Activated T-cell treated with anti-CD3 and anti-CD28 coated beads, Interleukin-2, amount 50 U/mL, for 1 hour (primary cell): ENCODE results near the gene ME3.
A peak's percentile ranks its signal among the peaks of the same experiment; 100 is the strongest.

Experiments used
- DNase-seq: peaks from one replicate; pipeline ENCODE4 v3.0.0-alpha.2; 2020

ME3 gene

DNA sequence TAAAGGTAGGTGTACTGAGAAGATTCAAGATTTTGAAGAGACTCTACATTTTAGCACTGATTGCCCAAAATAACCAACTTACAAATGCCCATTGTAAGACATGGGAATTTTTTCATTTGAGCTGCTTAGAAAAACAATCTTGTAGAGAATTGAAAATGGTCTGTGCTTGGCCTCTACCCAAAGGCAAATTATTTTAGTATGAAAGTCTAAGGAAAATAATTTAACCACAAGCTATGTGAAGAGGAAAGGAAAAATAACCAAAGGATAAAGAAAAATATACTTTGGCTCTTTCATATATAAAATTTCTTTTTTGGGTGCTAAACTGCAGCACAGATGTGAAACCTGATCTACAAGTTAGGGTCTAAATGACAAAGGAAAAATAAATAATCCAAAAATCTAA is 54.9 kb downstream of the ME3 start:
- DNase-seq = no peak

DNA sequence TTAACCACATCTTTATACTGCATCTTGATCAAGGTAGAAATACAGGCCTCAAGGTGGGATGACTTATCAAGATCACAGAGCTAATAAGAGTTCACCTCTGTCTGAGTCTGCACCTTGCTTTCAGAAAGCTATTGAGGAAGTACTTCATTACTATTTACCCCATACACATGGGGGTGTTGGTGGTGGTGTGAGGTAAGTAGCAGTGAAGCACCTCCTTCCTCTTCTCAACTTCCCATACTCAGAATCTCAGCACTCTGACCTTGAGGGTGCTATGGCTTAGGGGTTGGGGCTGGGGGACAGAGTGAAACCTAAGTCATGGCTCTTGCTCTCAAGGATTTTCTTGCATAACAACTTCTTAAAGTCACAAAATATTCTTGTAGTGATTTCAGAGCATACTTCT is 56.9 kb downstream of the ME3 start:
- DNase-seq = no peak

DNA sequence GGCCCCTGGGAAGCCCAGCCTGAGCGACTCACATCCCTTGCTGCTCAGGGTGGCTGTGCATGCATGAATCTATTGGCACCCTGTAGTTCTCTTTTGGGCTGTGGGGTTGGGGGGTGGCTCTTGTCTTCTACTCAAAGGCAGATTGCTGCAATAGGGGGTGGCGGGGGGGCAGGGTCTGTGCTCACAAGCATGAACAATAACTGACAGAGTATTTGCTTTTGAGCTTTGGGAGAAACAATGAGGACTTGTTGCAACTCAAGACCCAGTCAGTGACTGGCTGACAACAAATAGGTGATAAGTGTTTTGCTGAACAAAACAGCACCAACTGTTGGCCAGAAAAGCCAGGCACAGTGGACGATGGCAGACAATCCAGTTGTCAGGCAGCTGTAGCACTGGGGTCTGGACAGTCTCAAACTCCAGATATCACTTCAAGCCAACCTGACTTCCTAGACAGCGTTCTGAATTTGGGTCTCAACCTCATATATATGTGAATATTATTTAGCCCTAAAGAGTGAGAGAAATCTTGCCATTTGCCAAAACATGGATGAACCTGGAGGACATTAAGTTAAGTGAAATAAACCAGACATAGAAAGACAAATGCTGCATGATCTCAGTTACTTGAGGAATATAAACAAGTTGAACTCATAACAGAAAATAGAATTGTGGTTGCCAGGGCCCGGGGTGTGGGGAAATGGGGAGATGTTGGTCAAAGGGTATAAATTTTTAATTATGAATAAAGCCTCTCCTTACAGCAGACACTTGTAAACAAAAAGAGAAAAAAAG is 61.7 kb downstream of the ME3 start:
- DNase-seq = no peak

DNA sequence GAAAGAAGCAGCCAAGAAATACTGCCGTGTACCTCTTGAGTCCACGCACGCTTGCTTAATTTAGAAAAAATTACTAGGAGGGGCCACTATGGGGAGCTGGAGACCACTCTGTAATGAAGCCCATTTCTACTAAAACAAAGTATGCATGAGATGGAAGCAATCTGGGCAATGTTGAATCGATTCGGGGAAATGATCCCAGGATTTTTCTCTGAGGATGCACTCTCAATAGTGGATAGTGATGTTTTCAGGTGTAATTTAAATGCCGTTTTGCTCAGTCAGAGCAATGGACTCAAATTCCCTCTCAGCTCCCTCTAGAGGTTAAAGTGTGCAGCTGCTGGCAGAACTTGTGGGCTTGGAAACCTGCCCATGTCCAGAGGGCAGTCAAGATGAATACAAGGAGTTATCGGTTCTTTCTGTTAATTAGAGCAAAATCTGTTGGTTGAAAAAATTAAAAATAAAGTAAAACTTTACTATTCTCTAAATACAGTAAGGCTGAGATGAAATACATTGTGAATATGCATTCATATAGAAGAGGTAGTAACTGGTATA is 64.1 kb downstream of the ME3 start:
- no peak for DNase-seq

DNA sequence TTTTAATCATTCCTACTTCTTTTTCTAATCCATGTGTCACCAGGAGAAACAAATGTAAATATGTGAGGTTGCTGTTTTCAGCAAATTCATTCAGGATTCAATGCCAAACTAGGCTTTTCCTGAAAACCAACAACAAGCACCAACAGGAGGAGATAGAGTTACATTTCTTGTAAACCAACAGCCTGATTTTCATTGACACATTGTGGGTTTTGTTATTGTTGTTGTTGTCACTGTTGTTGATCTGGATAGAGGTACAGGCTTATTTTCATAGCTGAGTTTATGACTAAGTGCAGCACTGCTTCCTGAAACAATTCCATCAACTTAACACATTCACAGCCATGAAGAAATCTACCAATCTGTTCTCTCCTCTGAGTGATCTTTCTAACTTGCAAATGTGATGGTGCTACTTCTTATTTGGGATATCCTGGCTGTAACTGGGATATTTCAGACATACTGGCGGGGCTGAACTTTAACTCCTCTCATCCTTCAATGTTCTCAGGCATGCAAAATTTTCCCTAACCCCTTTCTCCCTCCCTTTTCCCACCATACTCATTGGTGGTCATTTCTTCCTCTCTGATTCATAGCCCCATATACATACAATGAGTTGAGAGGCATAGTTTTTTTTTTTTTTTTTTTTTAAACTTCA is 65.5 kb downstream of the ME3 start:
- DNase-seq = no peak

DNA sequence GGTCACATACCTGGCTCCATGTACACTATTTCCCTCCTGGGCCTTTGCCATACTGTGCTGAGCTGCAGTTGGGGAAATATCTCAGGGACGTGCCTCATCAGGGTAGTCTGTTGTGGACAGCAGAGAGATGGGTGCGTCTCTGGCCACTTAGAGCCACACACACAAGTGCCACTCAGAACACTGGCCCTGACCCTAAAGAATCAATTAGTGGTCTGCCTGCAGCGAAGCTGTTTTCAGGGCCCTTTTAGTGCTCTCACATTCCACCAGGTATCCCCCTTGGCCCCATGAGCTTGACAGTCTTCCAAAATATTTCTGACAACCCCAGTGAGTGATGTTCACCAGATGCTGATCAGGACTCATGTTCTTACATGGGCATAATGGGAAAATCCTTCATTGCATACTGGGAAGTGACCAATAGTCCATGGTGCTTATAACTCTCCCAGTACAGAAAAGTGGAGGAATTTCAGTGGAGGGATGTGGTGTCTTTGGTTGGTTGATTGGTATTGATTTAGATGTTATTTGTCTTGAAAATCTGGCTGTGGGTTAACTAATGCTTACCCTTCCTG is 66.1 kb downstream of the ME3 start:
- DNase-seq = no peak

DNA sequence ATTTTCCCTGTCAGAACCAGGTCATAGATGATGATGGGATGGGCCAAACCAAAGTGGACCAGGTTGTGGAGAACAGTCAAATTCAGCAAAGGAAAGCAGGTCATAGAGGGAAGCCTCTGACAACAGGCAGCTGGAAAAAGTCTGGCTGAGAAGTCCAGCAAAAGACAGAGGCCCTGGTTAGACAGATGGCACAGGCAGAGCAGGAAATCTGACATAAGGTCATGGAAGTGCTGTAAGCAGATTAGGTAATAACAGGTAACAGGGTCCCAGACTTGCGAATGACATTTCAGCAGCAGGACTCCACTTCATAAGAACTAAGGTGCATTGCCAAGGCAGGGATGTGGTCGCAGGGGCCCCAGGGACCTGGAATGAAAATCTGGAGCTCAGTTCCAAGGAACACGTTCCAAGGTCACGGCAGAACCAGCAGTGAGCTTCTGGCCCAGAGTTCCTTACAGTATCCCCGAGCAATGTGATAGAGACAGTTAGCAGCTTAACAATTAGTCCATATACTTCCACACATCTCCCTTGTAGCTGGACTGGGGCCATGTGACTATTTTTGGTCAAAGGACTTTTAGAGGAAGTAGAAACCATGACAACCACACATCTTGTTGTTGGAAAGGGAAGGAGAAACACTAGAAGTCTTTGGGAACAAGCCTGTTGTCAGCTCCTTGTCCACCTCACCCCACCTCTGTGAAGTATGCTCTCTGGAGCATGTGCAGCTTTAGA is 75.4 kb downstream of the ME3 start:
- no peak for DNase-seq

DNA sequence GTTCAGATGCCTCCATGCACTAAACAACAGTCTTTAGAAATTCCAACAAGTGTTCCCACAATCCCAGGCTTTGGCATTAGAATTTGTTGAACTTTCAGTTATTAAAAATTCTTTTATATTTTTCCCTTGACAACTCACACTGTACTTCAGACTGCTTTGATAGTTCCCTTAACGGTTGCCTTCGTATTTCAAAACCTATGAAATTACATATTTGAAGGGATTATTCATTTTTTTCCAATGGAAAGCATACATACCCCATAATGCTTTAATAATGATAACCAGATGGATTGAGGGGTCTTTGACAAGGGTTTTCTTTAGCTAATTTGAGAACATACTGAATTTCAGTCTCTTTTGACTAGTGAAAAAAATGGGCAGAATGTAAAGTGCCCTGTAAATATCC is 76.5 kb downstream of the ME3 start:
- no peak for DNase-seq

DNA sequence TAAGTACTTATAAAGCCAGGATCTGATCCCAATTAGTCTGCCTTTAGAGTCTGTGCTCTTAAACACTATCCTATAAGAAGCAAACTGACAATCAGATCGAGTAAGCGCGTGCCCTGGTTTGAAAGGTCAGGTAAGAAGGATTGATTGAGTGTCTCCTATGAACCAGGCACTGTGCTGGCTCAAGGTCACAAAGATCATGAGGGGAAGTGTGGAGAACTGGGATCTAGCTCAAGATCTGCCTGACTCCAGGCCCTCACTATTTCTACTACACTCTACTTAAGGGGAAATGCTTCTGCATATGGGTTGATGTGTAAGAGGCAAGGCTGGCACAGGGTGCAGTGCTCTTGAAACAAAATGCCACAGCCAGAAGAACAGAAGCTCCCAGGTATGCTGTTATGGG is 77.0 kb downstream of the ME3 start:
- no peak for DNase-seq

DNA sequence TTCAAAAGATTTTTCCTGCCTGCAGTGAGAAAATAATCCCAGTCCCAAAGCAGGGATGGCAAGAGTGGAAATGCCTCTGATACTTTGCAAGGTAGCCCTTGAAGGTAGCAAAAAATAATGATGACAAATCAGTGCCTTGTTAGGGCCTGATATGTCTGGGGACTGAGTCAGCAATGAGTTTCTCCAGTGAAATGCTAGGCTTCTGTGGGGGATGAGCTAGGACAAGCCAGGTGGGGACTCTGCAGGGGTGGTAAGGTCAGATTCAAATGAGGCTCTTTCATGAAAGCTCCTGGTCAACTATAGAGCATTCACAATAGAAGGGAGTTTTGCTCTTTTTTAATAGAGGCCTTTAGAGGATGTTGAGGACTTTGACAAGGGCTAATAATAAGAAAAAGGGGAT is 77.7 kb downstream of the ME3 start:
- no peak for DNase-seq

DNA sequence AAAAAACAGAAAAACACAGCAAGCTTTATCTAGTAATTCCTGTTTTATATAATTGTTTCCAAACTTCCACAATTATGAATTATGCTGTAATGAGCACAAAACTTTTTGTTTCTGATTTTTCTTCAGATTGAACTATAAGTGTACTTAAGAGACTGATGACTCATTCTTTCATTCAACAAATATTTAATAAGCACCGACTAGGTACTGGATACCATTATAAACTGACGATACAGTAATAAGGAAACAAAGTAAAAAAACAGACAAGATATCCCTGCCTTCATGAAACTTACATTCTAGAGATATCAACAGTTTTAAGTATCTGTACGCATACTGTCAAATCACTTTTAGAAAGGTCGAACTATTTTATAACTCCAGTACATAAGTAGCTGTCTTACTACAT is 78.6 kb downstream of the ME3 start:
- no peak for DNase-seq

DNA sequence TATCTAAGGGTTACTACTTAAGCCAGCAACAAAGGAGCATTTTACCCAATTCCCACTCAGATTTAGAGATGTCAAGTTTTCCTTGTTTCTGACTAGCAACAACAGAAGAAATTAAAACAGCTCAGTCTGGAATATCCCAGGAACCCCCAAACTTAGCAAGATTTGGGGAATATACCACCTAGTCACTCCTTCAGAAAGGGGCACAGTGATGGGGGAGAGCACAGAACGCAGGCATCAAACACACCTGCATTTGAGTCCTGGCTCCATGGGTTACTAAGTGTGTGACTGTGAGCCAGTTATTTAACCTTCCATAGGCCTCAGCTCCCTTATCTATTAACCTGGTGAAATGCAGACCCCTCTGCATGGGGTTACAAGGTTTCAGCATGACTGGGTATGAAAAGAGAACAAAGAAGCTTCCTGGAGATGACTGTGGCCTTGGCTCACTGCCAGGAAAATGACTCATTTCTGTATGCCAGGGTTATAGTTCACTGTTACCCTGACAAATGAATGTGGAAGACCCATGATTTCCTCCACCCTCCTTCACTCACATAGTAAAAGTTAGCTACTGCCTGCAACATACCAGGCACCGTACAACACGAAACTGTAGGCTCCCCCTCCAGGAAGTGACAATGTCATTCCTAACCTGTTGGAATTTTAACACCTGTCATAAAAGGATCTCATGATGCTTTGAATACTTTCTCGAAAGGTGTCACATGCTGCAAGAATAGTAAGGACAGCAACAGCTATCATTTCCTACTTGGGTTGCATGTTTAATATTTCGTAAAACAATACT is 79.6 kb downstream of the ME3 start:
- peak; percentile 34 for DNase-seq

DNA sequence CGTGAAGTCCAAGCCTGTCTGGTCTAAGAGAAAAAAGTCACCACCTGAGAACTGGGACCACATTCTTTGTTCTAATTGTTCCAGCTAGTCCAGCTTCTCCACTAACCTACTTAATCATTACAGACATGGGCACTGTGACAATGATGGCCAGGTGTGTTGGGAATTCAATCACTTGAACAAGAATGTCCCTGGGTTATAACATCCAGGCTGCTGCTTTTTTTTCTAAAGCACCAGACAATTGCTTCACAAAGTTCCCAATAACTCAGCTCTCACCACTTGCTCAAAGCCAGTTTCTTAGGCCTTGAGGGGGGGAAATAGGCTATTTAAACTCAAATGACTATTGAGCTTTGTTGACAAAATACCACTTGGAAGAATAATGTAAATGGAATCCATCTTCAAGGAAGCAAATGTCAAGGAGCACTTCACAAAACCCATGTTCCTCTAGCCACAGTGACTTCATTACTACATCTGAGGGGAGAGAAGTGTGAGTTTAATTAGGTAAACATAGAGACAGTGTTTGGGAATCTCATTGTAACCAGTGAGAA is 80.3 kb downstream of the ME3 start:
- no peak for DNase-seq

DNA sequence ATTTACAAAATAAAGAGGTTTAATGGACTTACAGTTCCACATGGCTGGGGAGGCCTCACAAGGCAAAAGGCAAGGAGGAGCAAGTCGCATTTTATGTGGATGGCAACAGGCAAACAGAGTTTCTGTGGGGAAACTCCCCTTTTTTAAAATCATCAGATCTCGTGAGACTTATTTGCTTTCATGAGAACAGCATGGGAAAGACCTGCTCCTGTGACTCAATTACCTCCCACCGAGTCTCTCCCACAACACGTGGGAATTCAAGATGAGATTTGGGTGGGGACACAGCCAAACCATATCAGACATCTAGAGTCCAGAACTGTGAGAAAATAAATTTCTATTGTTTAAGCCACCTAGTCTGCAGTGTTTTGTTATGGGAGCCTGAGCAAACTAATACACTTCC is 80.8 kb downstream of the ME3 start:
- DNase-seq = no peak

DNA sequence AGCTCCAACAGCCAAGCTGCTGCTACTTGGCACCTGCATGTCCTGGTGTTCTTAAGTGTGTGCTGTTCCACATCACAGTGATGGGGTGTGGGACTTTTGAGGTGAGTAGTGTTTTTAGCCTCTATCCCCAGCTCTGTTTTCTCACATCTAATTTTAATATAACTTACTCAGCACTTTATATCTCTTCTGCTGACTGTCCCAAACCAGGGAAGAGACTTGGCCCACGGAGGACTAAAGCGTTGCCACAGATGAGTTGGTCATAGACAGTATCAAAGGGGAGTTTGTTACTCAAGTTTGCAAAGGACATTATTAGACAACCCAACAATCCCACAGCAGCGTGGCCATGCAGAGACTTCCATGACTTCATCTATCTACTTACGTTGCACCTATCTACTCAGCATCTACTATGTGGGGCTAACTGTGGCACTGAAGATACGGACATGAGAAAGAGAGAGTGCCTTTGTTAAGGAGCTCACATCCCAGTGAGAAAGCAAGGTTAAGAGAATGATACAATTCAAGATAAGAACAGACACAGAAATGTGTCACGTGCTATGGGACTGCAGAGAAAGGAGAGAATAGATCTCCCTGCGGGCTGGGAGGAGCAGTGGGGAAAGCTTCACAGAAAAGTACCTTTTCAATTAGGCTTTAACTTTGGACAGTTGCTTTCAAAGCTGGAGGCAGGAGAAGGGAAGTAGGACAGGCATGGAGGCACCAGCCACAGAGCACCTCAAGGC is 82.4 kb downstream of the ME3 start:
- DNase-seq = no peak

DNA sequence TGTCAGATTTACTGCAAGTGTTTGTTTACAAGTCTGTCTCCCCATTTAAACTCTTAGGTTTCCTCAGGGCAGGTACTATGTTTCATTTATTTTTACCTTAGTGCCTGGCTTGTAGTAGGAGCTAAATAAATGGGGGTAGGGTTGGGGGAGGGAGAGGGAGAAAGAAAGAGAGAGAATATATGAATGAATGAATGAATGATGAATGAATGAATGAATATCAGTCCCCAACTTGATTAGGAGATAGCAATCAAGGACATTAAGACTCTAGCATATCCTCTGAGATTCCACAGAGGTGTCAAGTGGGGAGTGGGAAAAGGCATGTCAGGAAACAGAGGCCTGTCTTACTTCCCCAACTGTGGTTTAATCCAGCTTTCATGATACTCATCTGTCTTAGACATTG is 83.2 kb downstream of the ME3 start:
- DNase-seq = no peak

DNA sequence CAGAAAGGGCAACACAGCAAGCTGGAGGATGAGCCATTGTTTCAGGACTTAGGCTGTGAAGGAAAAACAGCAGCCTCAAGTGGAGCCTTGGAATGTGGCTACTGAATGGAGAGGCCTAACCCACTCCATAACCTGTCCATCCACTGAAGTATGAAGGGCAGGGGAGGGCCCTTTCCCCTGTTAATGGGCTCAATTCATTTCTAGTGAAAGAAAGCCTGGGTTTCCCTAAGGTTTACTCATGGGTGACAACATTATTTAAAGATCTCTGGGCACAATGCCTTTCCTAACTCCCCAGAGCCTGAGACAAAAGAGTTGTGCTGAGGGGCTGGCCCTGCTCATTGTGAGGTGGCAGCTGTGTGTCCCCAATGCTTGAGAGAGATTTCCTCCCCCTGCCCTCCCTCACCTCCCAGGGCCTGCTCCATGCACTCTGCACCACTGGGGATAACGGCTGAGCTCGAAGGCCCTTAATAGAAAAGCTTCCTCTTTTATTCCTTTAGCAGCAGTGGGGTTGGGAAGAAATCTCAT is 83.8 kb downstream of the ME3 start:
- no peak for DNase-seq

DNA sequence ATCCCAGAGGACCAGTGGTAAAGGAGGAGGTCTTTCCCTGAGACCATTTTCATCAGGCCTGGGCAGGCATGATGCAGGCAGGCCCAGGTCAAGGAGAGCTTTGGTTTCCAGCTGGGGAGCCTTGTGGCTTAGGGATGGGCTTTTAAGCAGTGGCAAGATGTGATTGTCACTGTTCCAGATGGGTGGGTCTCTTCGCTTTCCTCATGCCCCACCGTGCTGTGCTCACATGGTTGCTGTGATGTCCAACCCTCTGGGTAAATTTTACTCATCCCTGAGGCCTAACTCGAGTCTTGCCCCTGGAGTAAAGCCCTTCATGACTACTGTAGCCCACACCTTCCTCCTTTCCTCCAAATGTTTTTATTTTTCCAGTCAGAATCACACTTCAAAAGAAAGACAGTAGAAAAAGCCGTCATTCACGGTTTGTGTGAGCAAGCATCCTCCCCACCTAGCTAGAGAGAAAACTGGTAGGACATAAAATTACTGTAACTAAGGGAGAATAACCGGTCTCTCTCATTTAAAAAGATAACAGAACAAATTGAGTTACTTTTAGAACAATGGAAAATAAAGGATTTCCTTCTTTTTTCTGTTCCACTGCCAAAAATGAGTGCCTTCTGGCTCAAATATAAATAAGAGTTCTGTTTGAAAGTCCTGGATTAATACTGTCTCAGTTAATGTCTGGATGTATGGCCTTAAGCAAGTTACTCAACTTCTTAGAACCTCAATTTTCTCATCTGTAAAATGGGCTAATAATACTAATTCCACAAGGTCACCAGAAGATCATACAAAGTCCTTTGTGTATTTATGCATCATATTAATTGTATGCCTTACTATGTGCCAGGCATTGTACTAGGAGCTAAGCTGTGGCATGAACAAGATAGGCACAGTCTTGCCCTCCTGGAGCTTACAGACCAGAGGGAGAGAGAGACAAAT is 84.9 kb downstream of the ME3 start:
- no peak for DNase-seq

DNA sequence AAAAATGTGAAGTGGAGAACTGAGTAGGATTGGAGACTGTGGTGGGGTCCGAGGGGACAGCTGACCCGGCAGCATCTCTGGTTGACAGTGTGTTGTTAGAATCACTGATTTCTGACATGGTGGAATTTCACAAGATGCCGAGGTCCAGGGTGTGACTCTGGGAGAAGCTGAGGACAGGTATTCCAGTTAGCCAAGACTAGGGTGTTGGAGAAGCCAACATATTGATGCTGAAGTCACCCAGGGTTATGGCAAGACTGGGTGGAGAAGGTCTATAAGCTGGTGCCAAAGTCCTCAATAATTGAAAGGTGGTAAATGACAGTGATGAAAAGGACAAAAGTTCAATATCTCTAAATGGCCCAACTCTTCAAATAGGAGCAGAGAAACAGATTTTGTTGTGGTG is 86.1 kb downstream of the ME3 start:
- no peak for DNase-seq

DNA sequence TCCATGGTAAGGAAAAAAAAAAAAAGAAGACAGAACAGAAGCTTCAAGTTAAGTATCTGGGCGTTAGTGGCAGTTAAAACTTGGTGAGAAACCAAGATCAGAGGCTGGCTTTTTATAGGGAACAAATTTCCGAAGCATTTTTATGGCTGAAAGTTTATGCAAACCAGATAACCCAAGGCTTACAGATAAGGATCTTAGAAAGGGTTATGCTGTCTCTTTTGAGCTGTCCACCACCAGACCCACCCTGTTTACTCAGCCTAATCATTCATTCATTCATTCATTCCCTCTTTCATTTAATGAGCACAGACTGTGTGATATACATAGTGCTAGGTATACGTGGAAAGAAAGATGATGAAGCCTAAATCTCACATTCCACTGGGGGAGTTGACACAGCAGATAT is 89.5 kb downstream of the ME3 start:
- no peak for DNase-seq
